Suprapubic skin (tissue), 4 donors: Measurements from ENCODE around the gene C2orf68. TPM values are rescaled to one million over a fixed set of nuclear protein-coding genes. Genes with fewer than 3 reads are reported as not detected.
A peak's percentile ranks its signal among the peaks of the same experiment; 100 is the strongest.
"Not testable (repeated sequence)": the region's sequence is repeated elsewhere in the genome, so short reads cannot be mapped to it uniquely, and the experiment has no call there.

Experiments
- DNase-seq, 2 donors: peaks; one replicate each; pipeline ENCODE4 v3.0.0-alpha.2; 2019; ENCODE audit warnings: low spot score in 2 of 2
- H3K27ac ChIP-seq: fragments of 200-600 bp; sonication (generic); one replicate; pipeline ENCODE4 v1.5.1; 2019
- H3K27me3 ChIP-seq: fragments of 200-600 bp; sonication (generic); one replicate; pipeline ENCODE4 v1.5.1; 2019
- H3K36me3 ChIP-seq: fragments of 200-600 bp; sonication (generic); one replicate; pipeline ENCODE4 v1.5.1; 2019
- H3K4me1 ChIP-seq: fragments of 200-600 bp; sonication (generic); one replicate; pipeline ENCODE4 v1.5.1; 2019
- H3K4me3 ChIP-seq: fragments of 200-600 bp; sonication (generic); one replicate; pipeline ENCODE4 v1.5.1; 2019; ENCODE audit warnings: mild to moderate bottlenecking
- H3K9me3 ChIP-seq: fragments of 200-600 bp; sonication (generic); one replicate; pipeline ENCODE4 v1.5.1; 2019
- CTCF ChIP-seq, 2 donors: fragments of 200-600 bp in 1 of 2; fragments of 450-650 bp in 1 of 2; sonication (generic) in 1 of 2; IDR thresholded peaks; one replicate each; pipeline ENCODE4 v1.5.1; 2016 to 2019; ENCODE audit warnings: antibody characterized with exemption in 2 of 2, mild to moderate bottlenecking in 1 of 2, moderate library complexity in 1 of 2
- EP300 ChIP-seq: sonication (generic); formaldehyde crosslinking; IDR thresholded peaks from one replicate; pipeline ENCODE4 v1.6.1; 2017; ENCODE audit warnings: antibody characterized with exemption
- POLR2A ChIP-seq, 2 donors: fragments of 450-650 bp; IDR thresholded peaks; one replicate each; pipeline ENCODE4 v1.6.1; 2017; ENCODE audit warnings: antibody characterized with exemption in 2 of 2, mild to moderate bottlenecking in 2 of 2, moderate library complexity in 2 of 2
- POLR2AphosphoS5 ChIP-seq, 3 donors: sonication (generic); formaldehyde crosslinking; IDR thresholded peaks; one replicate each; pipeline ENCODE4 v1.6.1; 2017; ENCODE audit warnings: antibody characterized with exemption in 3 of 3
- WGBS: methylation state at CpG from one replicate; pipeline ENCODE4 v1.1.5; 2018; 5-methylcytosine and 5-hydroxymethylcytosine counted together
- total RNA-seq, 4 donors: library from RNA; depleted of rRNA; stranded (reverse); fragments of >200 nt; gene quantifications; one replicate each; pipeline ENCODE4 v1.1.0, GENCODE V29; 2016

C2orf68 gene
- total RNA-seq, 4 donors from 2014 or later, result 15.8 to 28.1 (median 18.3) TPM

- under 1% methylated on average over 20 of the region's 47 CpGs for WGBS
Measured at GRCh38 chr2:85595301-85596025, 16.4 kb downstream of the C2orf68 start, which contains the start of gene RNF181. Gene RNF181 (plus strand): TSS chr2:85595745. CDS start chr2:85595764, 19 bp downstream.

GRCh38 chr2:85594715-85595300 is 17.1 kb downstream of the C2orf68 start:
- TF ChIP-seq POLR2AphosphoS5 (IDR thresholded peaks at IDR 0.05), result no peak
- TF ChIP-seq POLR2A (IDR thresholded peaks at IDR 0.05), result no peak
- TF ChIP-seq CTCF (IDR thresholded peaks at IDR 0.05), result no peak
- TF ChIP-seq EP300, result no peak
- no peak for DNase-seq
- H3K4me3 ChIP-seq, result peak overlapping the region; percentile 61
- peaks cover 50% of the 10 kb centered on the region for H3K4me1 ChIP-seq
- no peaks in the 10 kb centered on the region for H3K27me3 ChIP-seq
- H3K9me3 ChIP-seq, result no peaks in the 10 kb centered on the region
- WGBS, result 21% methylated on average over 11 of the region's 13 CpGs
- H3K36me3 ChIP-seq, result peaks cover 22% of the 10 kb centered on the region
- H3K27ac ChIP-seq, result peak overlapping the region; percentile 83

More at GRCh38 chr2:85595301-85596025, 16.4 kb downstream of the C2orf68 start, which contains the start of gene RNF181:
- peak; percentile 98 for DNase-seq
- TF ChIP-seq CTCF (IDR thresholded peaks at IDR 0.05), result no peak
- TF ChIP-seq POLR2A (IDR thresholded peaks at IDR 0.05), result peak; percentile 51 to 80
- peak; percentile 61 to 74 (median 69) for TF ChIP-seq POLR2AphosphoS5 (IDR thresholded peaks at IDR 0.05)
- Histone ChIP-seq H3K27ac (peak within 1 kb of the TSS; percentile 83), H3K27me3 (no peaks in the 10 kb centered on the region), H3K9me3 (no peaks in the 10 kb centered on the region), H3K4me1 (peaks cover 44% of the 10 kb centered on the region), H3K36me3 (peaks cover 27% of the 10 kb centered on the region), H3K4me3 (peak within 1 kb of the TSS; percentile 61)

- no peak for DNase-seq
- Histone ChIP-seq H3K27ac (no peak overlapping the region), H3K27me3 (no peaks in the 10 kb centered on the region), H3K36me3 (peaks cover 11% of the 10 kb centered on the region), H3K9me3 (no peaks in the 10 kb centered on the region), H3K4me1 (peaks cover 67% of the 10 kb centered on the region), H3K4me3 (no peak overlapping the region)
- TF ChIP-seq CTCF (IDR thresholded peaks at IDR 0.05), result no peak
- no peak for TF ChIP-seq POLR2A (IDR thresholded peaks at IDR 0.05)
- TF ChIP-seq EP300, result no peak
- TF ChIP-seq POLR2AphosphoS5 (IDR thresholded peaks at IDR 0.05), result no peak
- WGBS, result 40% methylated on average over 1 of the region's 3 CpGs
Measured at GRCh38 chr2:85593023-85593422, 18.8 kb downstream of the C2orf68 start.

- not testable (repeated sequence) for H3K4me3 ChIP-seq, H3K36me3 ChIP-seq, H3K9me3 ChIP-seq, H3K27me3 ChIP-seq, DNase-seq
- peaks cover 71% of the 10 kb centered on the region for H3K4me1 ChIP-seq
- peak overlapping the region; percentile 84 for H3K27ac ChIP-seq
- 86% methylated on average over 9 of the region's 9 CpGs for WGBS
Measured at GRCh38 chr2:85592299-85592698, 19.6 kb downstream of the C2orf68 start.

- Histone ChIP-seq H3K27ac (peak overlapping the region; percentile 84), H3K4me3 (no peak overlapping the region), H3K36me3 (no peaks in the 10 kb centered on the region), H3K27me3 (no peaks in the 10 kb centered on the region), H3K9me3 (no peaks in the 10 kb centered on the region), H3K4me1 (peaks cover 70% of the 10 kb centered on the region)
- no peak for DNase-seq
- 85% methylated on average over 11 of the region's 12 CpGs for WGBS
- TF ChIP-seq POLR2AphosphoS5 (IDR thresholded peaks at IDR 0.05), result no peak
- TF ChIP-seq EP300, result no peak
- no peak for TF ChIP-seq POLR2A (IDR thresholded peaks at IDR 0.05)
- no peak for TF ChIP-seq CTCF (IDR thresholded peaks at IDR 0.05)
Measured at GRCh38 chr2:85591563-85591962, 20.3 kb downstream of the C2orf68 start.
